IMR-90 (cell line): ENCODE data around the gene CORO1A.

ENCODE experiments used
- CTCF ChIP-seq: conservative IDR thresholded peaks from 2 replicates; pipeline ENCODE4 v1.5.1; 2012; ENCODE audit warnings: mild to moderate bottlenecking, low read depth, low read length, improper control_type of control experiment
- ELK1 ChIP-seq: fragments of 150-350 bp; IDR thresholded peaks from 2 replicates; pipeline ENCODE4 v1.6.1; 2016; ENCODE audit warnings: low read depth, mild to moderate bottlenecking, low read length, moderate library complexity, borderline replicate concordance
- POLR2A ChIP-seq: IDR thresholded peaks from 2 replicates; pipeline ENCODE4 v1.6.1; 2012; ENCODE audit warnings: mild to moderate bottlenecking, low read depth, low read length
- RAD21 ChIP-seq: IDR thresholded peaks from 2 replicates; pipeline ENCODE4 v1.6.1; 2012; ENCODE audit warnings: low read length, improper control_type of control experiment
- USF2 ChIP-seq: fragments of 150-350 bp; IDR thresholded peaks from 2 replicates; pipeline ENCODE4 v1.6.1; 2017; ENCODE audit warnings: mild to moderate bottlenecking, antibody characterized with exemption, low read length, low read depth

- TF ChIP-seq CTCF = no peak
- no peak for TF ChIP-seq POLR2A
- TF ChIP-seq ELK1 = no peak
- no peak for TF ChIP-seq USF2
- TF ChIP-seq RAD21 = no peak
These were observed 35.4 kb upstream of the CORO1A start for GRCh38 chr16:30147843-30148510.
